NCI-H2227 (cell line): Measurements from ENCODE around the gene ACTR3C.

Experiments
- DNase-seq: peaks from one replicate; lab custom pipeline; 2025; ENCODE audit not compliant: unreplicated experiment; lab: John Stamatoyannopoulos, UW

ACTR3C gene

GRCh38 chr7:150322833-150323681, at the start of gene ACTR3C, which contains the start of gene LRRC61:
TSS of gene ACTR3C (minus strand) at chr7:150323545. CDS start at chr7:150295296, 28,249 bp downstream.
TSS of gene LRRC61 (plus strand) at chr7:150323355. CDS start at chr7:150336862, 13,507 bp downstream.
- DNase-seq = peak; percentile 89

DNA sequence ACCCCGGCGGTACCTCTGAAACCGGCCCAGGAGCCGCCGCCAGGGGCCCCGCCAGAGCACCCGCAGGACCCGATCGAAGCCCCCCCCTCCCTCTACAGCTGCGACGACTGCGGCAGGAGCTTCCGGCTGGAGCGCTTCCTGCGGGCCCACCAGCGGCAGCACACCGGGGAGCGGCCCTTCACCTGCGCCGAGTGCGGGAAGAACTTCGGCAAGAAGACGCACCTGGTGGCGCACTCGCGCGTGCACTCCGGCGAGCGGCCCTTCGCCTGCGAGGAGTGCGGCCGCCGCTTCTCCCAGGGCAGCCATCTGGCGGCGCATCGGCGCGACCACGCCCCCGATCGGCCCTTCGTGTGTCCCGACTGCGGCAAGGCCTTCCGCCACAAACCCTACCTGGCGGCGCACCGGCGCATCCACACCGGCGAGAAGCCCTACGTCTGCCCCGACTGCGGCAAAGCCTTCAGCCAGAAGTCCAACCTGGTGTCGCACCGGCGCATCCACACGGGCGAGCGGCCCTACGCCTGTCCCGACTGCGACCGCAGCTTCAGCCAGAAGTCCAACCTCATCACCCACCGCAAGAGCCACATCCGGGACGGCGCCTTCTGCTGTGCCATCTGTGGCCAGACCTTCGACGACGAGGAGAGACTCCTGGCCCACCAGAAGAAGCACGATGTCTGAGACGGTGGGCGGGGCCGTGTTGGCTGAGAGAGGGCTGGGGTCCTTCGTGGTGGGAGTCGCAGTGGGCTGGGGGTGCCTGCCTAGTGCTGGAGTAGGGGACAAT, 49.1 kb upstream of the ACTR3C start:
- DNase-seq = no peak

GRCh38 chr7:150371996-150372270, 48.6 kb upstream of the ACTR3C start:
- DNase-seq = no peak

GRCh38 chr7:150371131-150371995, 48.0 kb upstream of the ACTR3C start:
- DNase-seq = no peak

- no peak for DNase-seq
Observed at GRCh38 chr7:150370612-150371071, 47.3 kb upstream of the ACTR3C start.

DNA sequence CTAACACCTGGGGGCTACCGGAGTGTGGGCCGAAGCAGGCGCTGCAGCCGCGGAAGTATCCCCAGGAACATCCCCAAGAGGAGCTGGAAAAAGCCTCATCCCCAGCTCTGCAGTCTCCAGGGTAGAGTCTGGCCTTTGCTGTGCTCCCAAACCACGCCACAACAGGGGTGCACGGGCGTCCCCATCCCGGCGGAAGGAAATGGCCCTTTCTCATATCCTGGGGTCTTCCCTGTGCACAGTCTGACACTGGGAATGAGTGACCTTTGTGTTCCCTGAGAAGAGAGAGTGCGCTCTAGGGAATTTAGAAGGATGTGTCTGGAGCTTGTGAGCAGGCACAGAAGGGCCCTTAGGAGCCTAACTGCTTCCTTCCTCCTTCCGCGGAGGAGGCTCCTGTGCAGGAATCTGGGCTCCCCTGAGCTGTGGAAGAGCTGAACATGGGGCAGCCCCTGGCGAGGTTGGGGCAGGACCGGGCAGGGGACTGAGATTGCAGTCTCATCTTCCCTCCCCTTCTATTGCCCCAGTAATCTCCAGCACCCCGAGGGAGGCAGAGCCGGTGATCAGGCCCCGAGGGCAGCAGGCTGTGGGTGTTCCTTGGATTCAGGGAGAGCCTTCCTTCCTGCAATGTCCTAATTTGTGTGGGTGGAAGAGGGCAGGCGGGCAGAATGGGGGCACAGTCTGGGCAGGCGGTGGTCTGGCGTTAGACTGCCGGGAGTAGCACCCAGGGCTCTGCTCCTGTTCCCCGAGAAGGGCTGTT, 46.6 kb upstream of the ACTR3C start:
- no peak for DNase-seq

DNA sequence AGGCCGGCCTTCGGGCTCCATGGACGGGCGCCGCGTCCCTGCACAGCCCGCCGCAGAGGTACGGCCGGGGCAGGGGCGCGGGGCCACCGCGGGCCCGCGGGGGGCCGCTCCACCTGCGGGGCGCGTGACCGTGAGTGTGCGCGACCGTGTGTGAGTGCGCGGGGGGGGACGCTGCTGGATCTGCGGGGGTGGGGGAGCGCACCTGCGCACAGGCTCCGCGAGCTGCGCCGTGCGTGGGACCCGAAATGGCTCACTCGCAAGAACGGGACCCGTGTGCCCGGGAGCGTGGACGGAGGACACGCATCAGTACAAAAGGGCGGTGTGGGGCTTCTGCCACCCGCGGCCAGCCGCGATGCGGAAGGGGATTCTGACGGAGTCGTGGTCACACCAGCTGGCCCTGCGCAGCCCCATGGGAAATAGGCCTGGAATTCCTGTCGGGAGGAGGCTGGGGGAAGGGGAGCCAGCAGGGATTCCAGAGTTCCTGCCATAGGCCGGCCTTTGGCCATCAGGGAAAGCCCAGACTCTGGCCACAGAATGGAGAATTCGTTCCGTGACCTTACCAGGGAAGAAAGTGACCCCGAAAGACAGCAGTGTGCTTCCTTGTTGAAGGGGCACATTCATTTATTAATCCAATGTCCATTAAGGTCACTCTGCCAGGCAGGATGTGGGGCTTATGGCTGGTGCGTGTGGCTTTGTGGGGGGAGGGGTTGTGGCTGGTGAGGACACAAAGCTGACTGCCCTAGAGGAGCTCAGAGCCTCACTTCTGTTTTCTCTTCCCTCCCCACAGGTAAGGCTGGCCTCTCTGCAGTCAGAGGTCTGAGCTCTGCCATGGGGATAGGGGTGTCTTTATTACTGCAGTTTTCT, 45.8 kb upstream of the ACTR3C start:
- DNase-seq = peak; percentile 66

DNA sequence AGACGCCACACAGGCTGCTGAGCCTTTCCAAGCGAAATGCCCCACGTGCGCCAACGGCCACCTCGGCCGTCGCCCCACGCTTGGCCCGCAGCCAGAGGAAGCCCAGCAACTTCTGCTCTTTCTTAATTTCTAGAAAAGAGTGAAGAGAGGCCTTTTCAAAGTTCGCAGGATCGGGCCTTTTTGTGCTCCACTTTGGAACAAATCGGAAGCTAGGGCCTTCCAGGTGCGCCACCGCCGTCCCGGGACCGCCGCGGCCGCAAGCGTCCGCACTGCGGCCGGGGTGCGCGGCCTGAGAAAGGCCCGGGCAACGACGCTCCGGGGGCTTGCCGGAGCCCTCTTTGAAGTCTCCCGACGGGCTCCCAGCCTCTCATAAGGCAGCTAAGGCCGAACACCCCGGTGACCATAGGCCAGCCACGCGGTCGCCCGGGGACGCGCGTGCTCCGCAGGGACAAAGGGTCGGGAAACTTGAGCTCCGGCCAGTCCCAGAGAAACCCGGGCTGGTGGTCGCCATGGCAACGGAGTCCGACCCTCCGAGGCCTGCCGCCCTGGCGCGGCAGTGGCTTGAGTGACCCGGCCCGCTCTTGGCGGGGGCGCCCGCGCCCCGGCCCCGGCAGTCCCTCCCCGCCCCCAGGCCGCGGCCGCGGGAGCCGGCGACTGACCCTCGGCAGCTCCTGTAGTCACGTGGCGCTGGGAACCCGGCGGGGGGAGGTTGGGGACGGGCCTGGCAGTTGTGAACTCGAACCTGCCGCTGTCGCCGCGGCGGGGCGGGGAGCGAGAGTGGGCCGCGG, 44.9 kb upstream of the ACTR3C start, which contains the start of gene REPIN1:
Gene REPIN1, plus strand, starts transcription at position 727 of the 788 bp plus-strand sequence. CDS start 890 bp downstream, outside the sequence.
- DNase-seq = peak; percentile 93

DNA sequence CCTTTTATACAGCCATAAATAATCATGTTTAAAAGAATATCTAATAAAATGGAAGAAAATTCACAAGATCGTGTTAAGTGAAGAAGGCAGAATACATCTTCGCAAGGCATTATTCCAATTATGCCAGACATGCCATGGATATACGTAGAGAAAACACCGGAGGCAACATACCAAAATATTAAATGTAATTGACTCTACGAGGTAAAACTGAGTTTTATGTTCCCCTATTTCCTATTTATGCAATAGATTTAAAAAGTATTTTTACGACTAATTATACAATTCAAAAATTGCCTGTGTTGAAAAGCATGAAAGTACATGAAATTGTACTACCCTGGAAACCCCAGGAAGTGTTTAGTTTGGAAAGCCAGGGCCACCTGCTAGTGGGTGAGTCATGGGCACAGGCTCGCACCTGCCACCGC, 44.3 kb upstream of the ACTR3C start:
- DNase-seq = no peak

- DNase-seq = no peak
Observed at GRCh38 chr7:150365673-150366398, 42.5 kb upstream of the ACTR3C start.

DNA sequence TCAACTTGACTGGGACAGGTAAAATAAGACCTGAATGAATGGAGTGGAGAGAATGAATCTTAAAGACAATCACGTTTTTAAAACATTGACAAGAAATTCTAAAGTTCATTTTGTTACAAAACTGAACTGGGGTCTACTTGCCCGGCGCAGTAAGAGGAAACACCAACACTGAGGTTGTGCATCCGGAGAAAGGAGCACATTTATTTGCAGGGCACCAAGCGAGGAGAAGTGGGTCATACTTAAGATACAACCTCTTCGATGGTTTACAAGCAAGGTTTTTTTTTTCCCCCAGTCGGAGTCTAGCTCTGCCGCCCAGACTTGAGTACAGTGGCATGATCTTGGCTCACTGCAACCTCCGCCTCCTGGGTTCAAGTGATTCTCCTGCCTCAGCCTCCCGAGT, 41.8 kb upstream of the ACTR3C start:
- DNase-seq = no peak

GRCh38 chr7:150363872-150364271, 40.5 kb upstream of the ACTR3C start:
- no peak for DNase-seq

DNA sequence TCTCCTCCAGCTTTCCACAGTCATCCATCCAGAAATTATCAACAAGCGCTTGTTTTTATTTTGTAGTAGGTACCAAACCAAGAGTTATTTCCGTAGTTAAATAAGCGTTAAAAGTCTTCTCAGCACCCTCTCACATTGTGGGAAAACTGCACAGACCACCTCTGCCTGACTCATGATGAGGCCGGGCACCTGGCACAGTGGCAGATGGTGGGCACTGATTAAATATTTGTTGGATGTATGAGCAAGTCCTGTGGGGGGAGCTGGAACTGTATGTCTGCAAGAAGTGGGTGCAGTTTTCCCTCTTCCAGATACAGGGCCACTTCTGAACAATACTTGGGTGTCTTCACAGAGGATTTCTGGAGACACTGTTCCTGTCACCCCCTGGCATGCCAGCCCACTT, 40.0 kb upstream of the ACTR3C start:
- no peak for DNase-seq

DNA sequence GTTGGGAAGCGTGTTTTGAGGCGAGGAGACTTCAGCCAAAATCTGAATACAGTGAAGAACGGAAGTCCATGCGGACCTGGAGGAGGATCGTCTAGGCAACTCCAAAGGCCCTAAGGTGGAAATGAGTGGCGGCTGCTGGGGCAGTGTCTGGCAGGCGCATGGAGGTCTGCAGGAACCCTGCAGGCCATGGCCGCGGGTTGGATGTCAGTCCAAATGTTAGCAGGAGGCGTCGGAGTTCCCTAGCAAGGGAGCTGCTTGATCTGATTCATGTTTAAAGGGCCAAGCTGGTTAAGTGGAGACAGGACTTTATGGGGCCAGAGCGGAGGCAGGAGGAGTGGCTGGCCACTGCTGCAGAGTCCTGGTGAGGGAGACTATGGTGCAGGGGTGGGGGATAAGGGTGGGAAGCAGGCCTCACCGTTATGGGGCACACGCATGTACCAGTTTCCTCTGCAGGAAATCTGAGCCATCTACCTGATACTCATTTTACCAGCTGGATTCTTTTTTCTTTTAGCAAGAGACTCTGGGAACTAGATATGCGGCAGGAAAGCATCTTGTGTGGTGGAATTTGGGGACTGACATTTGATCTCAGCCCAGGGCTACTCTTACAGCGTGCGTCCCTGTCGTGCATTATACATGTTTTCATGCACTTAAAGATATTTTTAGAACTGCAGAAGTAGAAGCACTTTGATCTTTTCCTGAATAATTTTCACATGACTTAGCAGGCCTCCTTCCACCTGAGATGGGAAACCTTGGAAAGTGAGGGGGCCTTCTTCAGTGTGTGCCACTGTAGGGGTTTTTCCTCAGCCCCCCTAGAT, 38.7 kb upstream of the ACTR3C start:
- DNase-seq = no peak

GRCh38 chr7:150361402-150361801, 38.1 kb upstream of the ACTR3C start:
- DNase-seq = peak; percentile 34

DNA sequence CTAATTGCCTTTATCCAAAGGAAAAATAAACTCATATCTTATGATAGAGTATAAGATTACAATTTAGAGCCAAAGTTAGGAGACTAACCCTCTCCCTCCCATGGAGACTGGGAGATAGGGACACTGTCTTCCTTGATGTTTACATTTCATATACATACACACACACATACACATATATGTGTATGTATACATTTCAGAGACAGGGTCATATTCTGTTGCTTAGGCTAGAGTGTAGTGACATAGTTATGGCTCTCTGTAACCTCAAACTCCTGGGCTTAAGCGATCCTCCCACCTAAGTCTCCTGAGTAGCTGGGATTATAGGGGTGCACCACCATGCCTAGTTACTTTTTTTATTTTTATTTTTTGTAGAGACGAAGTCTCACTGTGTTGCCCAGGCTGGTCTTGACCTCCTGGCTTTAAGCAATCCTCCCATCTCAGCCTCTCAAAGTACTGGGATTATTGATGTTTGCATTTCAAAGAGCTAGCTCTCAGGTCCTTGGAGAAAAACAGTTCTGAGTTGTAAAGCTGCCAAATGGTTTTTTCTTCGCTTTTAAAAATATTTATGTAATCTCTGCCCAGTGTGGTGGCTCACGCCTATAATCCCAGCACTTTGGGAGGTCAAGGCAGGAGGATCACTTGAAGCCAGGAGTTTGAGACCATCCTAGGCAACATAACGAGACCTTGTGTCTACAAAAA, 37.2 kb upstream of the ACTR3C start:
- DNase-seq = no peak
